Mesendoderm (in vitro differentiated cells): ENCODE results near the gene NEDD4L.
A peak's percentile ranks its signal among the peaks of the same experiment; 100 is the strongest.

Experiments used
- DNase-seq: peaks from one replicate; pipeline ENCODE4 v3.0.0; 2013
- H2AK5ac ChIP-seq: 2 replicates; pipeline ENCODE4 v1.6.1; 2013; ENCODE audit warnings: low read length, inconsistent platforms
- H2BK120ac ChIP-seq: 2 replicates; pipeline ENCODE4 v1.6.1; 2013; ENCODE audit warnings: low read depth, mild to moderate bottlenecking, low read length, moderate library complexity, mixed read lengths
- H2BK15ac ChIP-seq: replicated peaks from 2 replicates; pipeline ENCODE4 v1.6.1; 2013; ENCODE audit warnings: low read depth, mild to moderate bottlenecking, moderate library complexity
- H2BK5ac ChIP-seq: 2 replicates; pipeline ENCODE4 v1.6.1; 2013; ENCODE audit warnings: low read length, inconsistent platforms
- H3K18ac ChIP-seq: 2 replicates; pipeline ENCODE4 v1.6.1; 2013; ENCODE audit warnings: mild to moderate bottlenecking, low read length, mixed read lengths
- H3K23ac ChIP-seq: one replicate; pipeline ENCODE4 v1.6.1; 2013; ENCODE audit warnings: low read length
- H3K27ac ChIP-seq: 2 replicates; pipeline ENCODE4 v1.5.1; 2013; ENCODE audit warnings: low read depth, mild to moderate bottlenecking, inconsistent platforms, low read length, moderate library complexity
- H3K27me3 ChIP-seq: 2 replicates; pipeline ENCODE4 v1.6.1; 2013; ENCODE audit warnings: low read length, control low read depth, mild to moderate bottlenecking, inconsistent platforms; ENCODE audit not compliant: insufficient read depth, poor library complexity
- H3K36me3 ChIP-seq: 2 replicates; pipeline ENCODE4 v1.6.1; 2013; ENCODE audit warnings: low read length, inconsistent platforms; ENCODE audit not compliant: control insufficient read depth, insufficient read depth
- H3K4ac ChIP-seq: one replicate; pipeline ENCODE4 v1.6.1; 2013; ENCODE audit warnings: low read depth, mild to moderate bottlenecking, low read length, moderate library complexity
- H3K4me1 ChIP-seq: 2 replicates; pipeline ENCODE4 v1.6.1; 2013; ENCODE audit warnings: low read depth, low read length, inconsistent platforms; ENCODE audit not compliant: control insufficient read depth
- H3K4me2 ChIP-seq: 2 replicates; pipeline ENCODE4 v1.6.1; 2013; ENCODE audit warnings: low read length
- H3K4me3 ChIP-seq: 2 replicates; pipeline ENCODE4 v1.5.1; 2013; ENCODE audit warnings: mild to moderate bottlenecking, low read length
- H3K56ac ChIP-seq: one replicate; pipeline ENCODE4 v1.6.1; 2013; ENCODE audit warnings: low read length
- H3K79me1 ChIP-seq: 2 replicates; pipeline ENCODE4 v1.6.1; 2013; ENCODE audit warnings: low read length, inconsistent platforms
- H3K79me2 ChIP-seq: 2 replicates; pipeline ENCODE4 v1.6.1; 2013; ENCODE audit warnings: mild to moderate bottlenecking, low read length; ENCODE audit not compliant: control insufficient read depth, insufficient read depth
- H3K9ac ChIP-seq: 2 replicates; pipeline ENCODE4 v1.6.1; 2013; ENCODE audit warnings: low read length, inconsistent platforms
- H4K5ac ChIP-seq: one replicate; pipeline ENCODE4 v1.6.1; 2013; ENCODE audit warnings: low read length
- H4K8ac ChIP-seq: one replicate; pipeline ENCODE4 v1.6.1; 2013; ENCODE audit warnings: low read depth, mild to moderate bottlenecking, control low read depth, low read length, moderate library complexity
- WGBS: extraction: QIAGEN DNeasy Blood & Tissue Kit; methylation state at CpG from one replicate; pipeline ENCODE4 v1.1.7; 2013; ENCODE audit warnings: low lambda C conversion rate, missing lambda C conversion rate; ENCODE audit not compliant: insufficient coverage; ENCODE audit errors: extremely low coverage; 5-methylcytosine and 5-hydroxymethylcytosine counted together

The NEDD4L gene

GRCh38 chr18:58078889-58079573 lies 35.0 kb downstream of the NEDD4L start:
- no peak overlapping the region for H2AK5ac ChIP-seq
- H2BK120ac ChIP-seq = no peak overlapping the region
- H3K36me3 ChIP-seq = no peaks in the 10 kb centered on the region
- H3K9ac ChIP-seq = no peak overlapping the region
- no CpG with 5 or more reads among the region's 11 CpGs for WGBS
- no peak overlapping the region for H3K27ac ChIP-seq
- no peak overlapping the region for H4K5ac ChIP-seq
- H3K79me2 ChIP-seq = peaks cover 27% of the 10 kb centered on the region
- no peak overlapping the region for H3K56ac ChIP-seq
- H3K23ac ChIP-seq = no peak overlapping the region
- no peak overlapping the region for H2BK5ac ChIP-seq
- H3K79me1 ChIP-seq = peaks cover 6% of the 10 kb centered on the region
- no peaks in the 10 kb centered on the region for H3K27me3 ChIP-seq
- no peak overlapping the region for H3K4me3 ChIP-seq
- no peak overlapping the region for H4K8ac ChIP-seq
- no peak overlapping the region for H3K18ac ChIP-seq
- no peak overlapping the region for H2BK15ac ChIP-seq
- no peak for DNase-seq
- H3K4me1 ChIP-seq = peaks cover 7% of the 10 kb centered on the region
- no peak overlapping the region for H3K4ac ChIP-seq
- H3K4me2 ChIP-seq = no peak overlapping the region

GRCh38 chr18:58080451-58080850 lies 36.4 kb downstream of the NEDD4L start:
- H3K27me3 ChIP-seq = no peaks in the 10 kb centered on the region
- peak overlapping the region; percentile 35 for H3K56ac ChIP-seq
- no peak overlapping the region for H3K23ac ChIP-seq
- H3K4me3 ChIP-seq = no peak overlapping the region
- H3K4me2 ChIP-seq = no peak overlapping the region
- no peak overlapping the region for H4K5ac ChIP-seq
- no peak overlapping the region for H3K4ac ChIP-seq
- H3K4me1 ChIP-seq = peaks cover 7% of the 10 kb centered on the region
- peaks cover 33% of the 10 kb centered on the region for H3K79me2 ChIP-seq
- H4K8ac ChIP-seq = no peak overlapping the region
- H2BK15ac ChIP-seq = no peak overlapping the region
- WGBS = no CpG with 5 or more reads among the region's 3 CpGs
- no peak overlapping the region for H2BK120ac ChIP-seq
- no peak overlapping the region for H3K27ac ChIP-seq
- peak; percentile 80 for DNase-seq
- H2AK5ac ChIP-seq = no peak overlapping the region
- H3K9ac ChIP-seq = no peak overlapping the region
- H3K79me1 ChIP-seq = peaks cover 13% of the 10 kb centered on the region
- no peaks in the 10 kb centered on the region for H3K36me3 ChIP-seq
- peak overlapping the region; percentile 86 for H3K18ac ChIP-seq
- no peak overlapping the region for H2BK5ac ChIP-seq

- no peak overlapping the region for H3K4me3 ChIP-seq
- H3K36me3 ChIP-seq = no peaks in the 10 kb centered on the region
- H3K79me1 ChIP-seq = peaks cover 14% of the 10 kb centered on the region
- H2AK5ac ChIP-seq = no peak overlapping the region
- no peak overlapping the region for H3K56ac ChIP-seq
- peaks cover 22% of the 10 kb centered on the region for H3K79me2 ChIP-seq
- no peaks in the 10 kb centered on the region for H3K4me1 ChIP-seq
- no peak overlapping the region for H4K8ac ChIP-seq
- H3K23ac ChIP-seq = no peak overlapping the region
- H3K4ac ChIP-seq = no peak overlapping the region
- no peak overlapping the region for H4K5ac ChIP-seq
- no peak overlapping the region for H3K4me2 ChIP-seq
- DNase-seq = no peak
- no peak overlapping the region for H2BK5ac ChIP-seq
- H3K27me3 ChIP-seq = no peaks in the 10 kb centered on the region
- no peak overlapping the region for H3K9ac ChIP-seq
- WGBS = no CpG with 5 or more reads among the region's 6 CpGs
- H2BK15ac ChIP-seq = no peak overlapping the region
- H2BK120ac ChIP-seq = no peak overlapping the region
- H3K18ac ChIP-seq = no peak overlapping the region
- H3K27ac ChIP-seq = no peak overlapping the region
Observed at GRCh38 chr18:58087928-58088690, 44.1 kb downstream of the NEDD4L start.

GRCh38 chr18:58088691-58089065 lies 44.7 kb downstream of the NEDD4L start:
- Histone ChIP-seq H4K5ac (no peak overlapping the region), H3K4ac (no peak overlapping the region), H3K4me1 (peaks cover 2% of the 10 kb centered on the region), H4K8ac (no peak overlapping the region), H2BK5ac (no peak overlapping the region), H3K23ac (no peak overlapping the region), H3K9ac (no peak overlapping the region), H3K79me1 (peaks cover 15% of the 10 kb centered on the region), H3K4me3 (no peak overlapping the region), H3K27me3 (no peaks in the 10 kb centered on the region), H3K4me2 (no peak overlapping the region), H3K27ac (no peak overlapping the region), H3K18ac (no peak overlapping the region), H3K79me2 (peaks cover 22% of the 10 kb centered on the region), H2BK120ac (no peak overlapping the region), H3K36me3 (no peaks in the 10 kb centered on the region), H2BK15ac (no peak overlapping the region), H3K56ac (no peak overlapping the region), H2AK5ac (no peak overlapping the region)
- no CpG with 5 or more reads among the region's 4 CpGs for WGBS
- DNase-seq = no peak

GRCh38 chr18:58091099-58091611 lies 47.1 kb downstream of the NEDD4L start:
- no peak overlapping the region for H2AK5ac ChIP-seq
- no peak overlapping the region for H4K8ac ChIP-seq
- H3K18ac ChIP-seq = no peak overlapping the region
- H3K79me2 ChIP-seq = peaks cover 18% of the 10 kb centered on the region
- no peaks in the 10 kb centered on the region for H3K27me3 ChIP-seq
- no peak overlapping the region for H3K27ac ChIP-seq
- no peak overlapping the region for H2BK120ac ChIP-seq
- WGBS = no CpG with 5 or more reads among the region's 2 CpGs
- H2BK15ac ChIP-seq = no peak overlapping the region
- no peak for DNase-seq
- H3K56ac ChIP-seq = no peak overlapping the region
- H3K4me2 ChIP-seq = no peak overlapping the region
- H3K4me3 ChIP-seq = no peak overlapping the region
- no peak overlapping the region for H4K5ac ChIP-seq
- no peak overlapping the region for H3K4ac ChIP-seq
- no peaks in the 10 kb centered on the region for H3K36me3 ChIP-seq
- peaks cover 4% of the 10 kb centered on the region for H3K4me1 ChIP-seq
- H2BK5ac ChIP-seq = no peak overlapping the region
- no peak overlapping the region for H3K23ac ChIP-seq
- peaks cover 14% of the 10 kb centered on the region for H3K79me1 ChIP-seq
- no peak overlapping the region for H3K9ac ChIP-seq
